Liver (tissue), 9 donors: Measurements from ENCODE around the gene KHDRBS2. TPM values are rescaled to one million over a fixed set of nuclear protein-coding genes. Genes with fewer than 3 reads are reported as not detected.

Source experiments
- DNase-seq: peaks from one replicate; pipeline ENCODE4 v3.0.0-alpha.2; 2017; ENCODE audit warnings: low spot score
- H3K27ac ChIP-seq, 2 donors: one replicate each; pipeline ENCODE4 v1.7.0; 2013; ENCODE audit warnings: inconsistent platforms in 2 of 2, low read length in 2 of 2, control low read depth in 1 of 2, low read depth in 1 of 2, mild to moderate bottlenecking in 1 of 2
- H3K27me3 ChIP-seq, 4 donors: one replicate each; pipeline versions ENCODE4 v1.6.1 to v1.7.0; 2013; ENCODE audit warnings: low read length in 3 of 4, inconsistent platforms in 1 of 4, mild to moderate bottlenecking in 1 of 4, moderate library complexity in 1 of 4; ENCODE audit not compliant: control insufficient read depth in 4 of 4, insufficient read depth in 4 of 4
- H3K36me3 ChIP-seq, 4 donors: one replicate each; pipeline versions ENCODE4 v1.6.1 to v1.7.0; 2013; ENCODE audit warnings: low read length in 3 of 4, mild to moderate bottlenecking in 3 of 4, low read depth in 1 of 4, moderate library complexity in 1 of 4; ENCODE audit not compliant: control insufficient read depth in 4 of 4, insufficient read depth in 3 of 4
- H3K4me1 ChIP-seq, 4 donors: one replicate each; pipeline versions ENCODE4 v1.6.1 to v1.7.0; 2013; ENCODE audit warnings: low read length in 3 of 4, mild to moderate bottlenecking in 3 of 4, moderate library complexity in 1 of 4; ENCODE audit not compliant: control insufficient read depth in 4 of 4, insufficient read depth in 4 of 4
- H3K4me3 ChIP-seq, 3 donors: one replicate each; pipeline versions ENCODE4 v1.6.1 to v1.7.0; 2013; ENCODE audit warnings: low read length in 3 of 3, control low read depth in 1 of 3, low read depth in 1 of 3, mild to moderate bottlenecking in 1 of 3
- H3K9ac ChIP-seq, 2 donors: one replicate each; pipeline ENCODE4 v1.7.0; 2013; ENCODE audit warnings: low read length in 2 of 2, mild to moderate bottlenecking in 2 of 2, moderate library complexity in 2 of 2, control low read depth in 1 of 2, low read depth in 1 of 2
- H3K9me3 ChIP-seq, 4 donors: one replicate each; pipeline versions ENCODE4 v1.6.1 to v1.7.0; 2013; ENCODE audit warnings: low read length in 3 of 4; ENCODE audit not compliant: control insufficient read depth in 4 of 4
- ATF3 ChIP-seq: IDR thresholded peaks from 2 replicates; pipeline ENCODE4 v1.6.1; 2016; ENCODE audit warnings: antibody characterized with exemption
- CTCF ChIP-seq: fragments of 150-350 bp; IDR thresholded peaks from 2 replicates; pipeline ENCODE4 v1.5.1; 2017; ENCODE audit warnings: improper control_type of control experiment, low read depth, low read length; ENCODE audit not compliant: missing input control
- EGR1 ChIP-seq, 2 donors: IDR thresholded peaks; 2 replicates each; pipeline ENCODE4 v1.6.1; 2016 to 2018; ENCODE audit warnings: antibody characterized with exemption in 2 of 2, low read depth in 2 of 2
- FOXA1 ChIP-seq: IDR thresholded peaks from 2 replicates; pipeline ENCODE4 v1.6.1; 2016; ENCODE audit warnings: antibody characterized with exemption
- FOXA2 ChIP-seq: IDR thresholded peaks from 2 replicates; pipeline ENCODE4 v1.6.1; 2016; ENCODE audit warnings: antibody characterized with exemption
- GABPA ChIP-seq, 2 donors: IDR thresholded peaks in 1 of 2; conservative IDR thresholded peaks in 1 of 2; 2 replicates each; pipeline ENCODE4 v1.6.1; 2016; ENCODE audit warnings: antibody characterized with exemption in 2 of 2, mild to moderate bottlenecking in 1 of 2, moderate library complexity in 1 of 2
- HNF4A ChIP-seq, 2 donors: conservative IDR thresholded peaks; 2 replicates each; pipeline ENCODE4 v1.6.1; 2016; ENCODE audit warnings: antibody characterized with exemption in 2 of 2, mild to moderate bottlenecking in 2 of 2
- HNF4G ChIP-seq: IDR thresholded peaks from 2 replicates; pipeline ENCODE4 v1.6.1; 2016; ENCODE audit warnings: antibody characterized with exemption
- JUND ChIP-seq, 2 donors: IDR thresholded peaks; 2 replicates each; pipeline ENCODE4 v1.6.1; 2016; ENCODE audit warnings: antibody characterized with exemption in 2 of 2
- MAX ChIP-seq: IDR thresholded peaks from 2 replicates; pipeline ENCODE4 v1.6.1; 2016; ENCODE audit warnings: antibody characterized with exemption
- NR2F2 ChIP-seq: IDR thresholded peaks from 2 replicates; pipeline ENCODE4 v1.6.1; 2016; ENCODE audit warnings: antibody characterized with exemption
- RAD21 ChIP-seq, 2 donors: IDR thresholded peaks; 2 replicates each; pipeline ENCODE4 v1.6.1; 2016; ENCODE audit warnings: antibody characterized with exemption in 2 of 2, mild to moderate bottlenecking in 2 of 2
- REST ChIP-seq: IDR thresholded peaks from 2 replicates; pipeline ENCODE4 v1.6.1; 2016; ENCODE audit warnings: antibody characterized with exemption, mild to moderate bottlenecking
- RXRA ChIP-seq, 2 donors: IDR thresholded peaks; 2 replicates each; pipeline ENCODE4 v1.6.1; 2017 to 2018; ENCODE audit warnings: antibody characterized with exemption in 2 of 2, mild to moderate bottlenecking in 1 of 2
- TAF1 ChIP-seq: conservative IDR thresholded peaks from 2 replicates; pipeline ENCODE4 v1.6.1; 2016; ENCODE audit warnings: antibody characterized with exemption, mild to moderate bottlenecking
- YY1 ChIP-seq: IDR thresholded peaks from 2 replicates; pipeline ENCODE4 v1.6.1; 2016; ENCODE audit warnings: antibody characterized with exemption, mild to moderate bottlenecking
- ZBTB33 ChIP-seq: IDR thresholded peaks from 2 replicates; pipeline ENCODE4 v1.6.1; 2016; ENCODE audit warnings: antibody characterized with exemption
- WGBS: extraction: QIAGEN DNeasy Blood & Tissue Kit; methylation state at CpG from one replicate; pipeline ENCODE4 v1.1.7; 2013; 5-methylcytosine and 5-hydroxymethylcytosine counted together
- polyA plus RNA-seq, 2 donors: library from polyadenylated mRNA; stranded (reverse) in 1 of 2; unstranded in 1 of 2; fragments of 200-250 nt in 1 of 2; fragments of >200 nt in 1 of 2; fragmentation: Nextera tagmentation in 1 of 2; extraction: Ambion mirVana in 1 of 2; gene quantifications; one replicate each; pipeline versions ENCODE4 v1.2.1 to v1.2.3, GENCODE V29; 2013 to 2015
- total RNA-seq, 2 donors: library from RNA; depleted of rRNA; stranded (reverse); fragments of >200 nt; gene quantifications; one replicate each; pipeline ENCODE4 v1.2.3, GENCODE V29; 2014
- donor health status: healthy.
- donor health status: healthy.
- donor health status: healthy.
- donor health status: healthy.
- donor health status: healthy.

The KHDRBS2 gene
- total and polyA plus RNA-seq, 4 donors = 0.08 to 1.1 TPM; not detected in 2

GRCh38 chr6:61745994-61746393 is 540.0 kb downstream of the KHDRBS2 start:
- Histone ChIP-seq H3K27me3 (no peaks in the 10 kb centered on the region), H3K4me1 (no peaks in the 10 kb centered on the region), H3K9ac (no peak overlapping the region), H3K27ac (no peak overlapping the region), H3K36me3 (no peaks in the 10 kb centered on the region), H3K9me3 (no peaks in the 10 kb centered on the region), H3K4me3 (no peak overlapping the region)
- DNase-seq = no peak
- WGBS = 77% methylated on average over 5 of the region's 5 CpGs
- no peak for TF ChIP-seq REST
- TF ChIP-seq YY1 = no peak
- TF ChIP-seq CTCF = no peak
- TF ChIP-seq GABPA (IDR thresholded peaks at IDR 0.05 in 1 of 2, conservative IDR thresholded peaks at IDR 0.05 in 1 of 2) = no peak
- no peak for TF ChIP-seq RXRA (IDR thresholded peaks at IDR 0.05)
- TF ChIP-seq FOXA2 = no peak
- no peak for TF ChIP-seq ATF3
- no peak for TF ChIP-seq RAD21 (IDR thresholded peaks at IDR 0.05)
- no peak for TF ChIP-seq MAX

- Histone ChIP-seq H3K4me1 (no peaks in the 10 kb centered on the region), H3K9me3 (no peaks in the 10 kb centered on the region), H3K4me3 (no peak overlapping the region), H3K27ac (no peak overlapping the region), H3K9ac (no peak overlapping the region), H3K27me3 (no peaks in the 10 kb centered on the region), H3K36me3 (no peaks in the 10 kb centered on the region)
- WGBS = 76% methylated on average over 3 of the region's 3 CpGs
- TF ChIP-seq CTCF (no peak), HNF4A (conservative IDR thresholded peaks at IDR 0.05) (no peak), NR2F2 (no peak), MAX (no peak), EGR1 (IDR thresholded peaks at IDR 0.05; ENCODE audit: low read depth in 2 of 2) (no peak), GABPA (IDR thresholded peaks at IDR 0.05 in 1 of 2, conservative IDR thresholded peaks at IDR 0.05 in 1 of 2) (no peak), ZBTB33 (no peak), TAF1 (no peak), RAD21 (IDR thresholded peaks at IDR 0.05) (no peak), RXRA (IDR thresholded peaks at IDR 0.05) (no peak), HNF4G (no peak), ATF3 (no peak), YY1 (no peak), JUND (IDR thresholded peaks at IDR 0.05) (no peak), FOXA2 (no peak), FOXA1 (no peak)
- DNase-seq = no peak
These were observed 574.2 kb downstream of the KHDRBS2 start for GRCh38 chr6:61711849-61712248.
